GM12865 (cell line): Measurements from ENCODE around the gene CD300LD.

Experiments used
- DNase-seq: peaks from one replicate; pipeline ENCODE4 v3.0.0; 2010; ENCODE audit warnings: low read depth
- H3K4me3 ChIP-seq: 2 replicates; pipeline ENCODE4 v1.5.1; 2011; ENCODE audit warnings: mild to moderate bottlenecking, low read depth, low read length, control low read depth
- CTCF ChIP-seq: IDR thresholded peaks from 2 replicates; pipeline ENCODE4 v1.5.1; 2011; ENCODE audit warnings: low read length, control low read depth, low read depth, inconsistent platforms; ENCODE audit not compliant: insufficient read depth; ENCODE audit errors: missing control alignments

Gene CD300LD

GRCh38 chr17:74599448-74599939, 7.4 kb upstream of the CD300LD start:
- no peak for DNase-seq
- H3K4me3 ChIP-seq, result no peak overlapping the region
- no peak for TF ChIP-seq CTCF

GRCh38 chr17:74599023-74599399, 6.9 kb upstream of the CD300LD start:
- no peak overlapping the region for H3K4me3 ChIP-seq
- no peak for TF ChIP-seq CTCF
- no peak for DNase-seq

GRCh38 chr17:74598346-74599022, 6.4 kb upstream of the CD300LD start:
- TF ChIP-seq CTCF, result no peak
- no peak overlapping the region for H3K4me3 ChIP-seq
- no peak for DNase-seq

- TF ChIP-seq CTCF, result no peak
- no peak for DNase-seq
- H3K4me3 ChIP-seq, result no peak overlapping the region
Measured at GRCh38 chr17:74597069-74597790, 5.1 kb upstream of the CD300LD start.

- no peak for DNase-seq
- no peak overlapping the region for H3K4me3 ChIP-seq
- no peak for TF ChIP-seq CTCF
Measured at GRCh38 chr17:74595037-74595750, 3.1 kb upstream of the CD300LD start.

GRCh38 chr17:74591503-74591902, 580 bp downstream of the CD300LD start:
- TF ChIP-seq CTCF, result no peak
- no peak for DNase-seq
- no peak overlapping the region for H3K4me3 ChIP-seq
